Glutamatergic neuron (in vitro differentiated cells): Measurements from ENCODE around the gene ADAMTS9. TPM values are rescaled to one million over a fixed set of nuclear protein-coding genes. Genes with fewer than 3 reads are reported as not detected.

Experiments used
- DNase-seq: peaks from one replicate; pipeline ENCODE4 v3.0.0; 2022
- H3K27ac Mint-ChIP-seq: one replicate; pipeline ENCODE4 v1.8.0; 2020; ENCODE audit warnings: mild to moderate bottlenecking, mixed read lengths, inconsistent platforms; ENCODE audit not compliant: unreplicated experiment
- H3K27me3 Mint-ChIP-seq: one replicate; pipeline ENCODE4 v1.8.0; 2020; ENCODE audit warnings: mild to moderate bottlenecking, moderate library complexity, mixed read lengths, inconsistent platforms; ENCODE audit not compliant: unreplicated experiment
- H3K36me3 Mint-ChIP-seq: one replicate; pipeline ENCODE4 v1.8.0; 2020; ENCODE audit warnings: mild to moderate bottlenecking, mixed read lengths, inconsistent platforms; ENCODE audit not compliant: unreplicated experiment
- H3K4me1 Mint-ChIP-seq: one replicate; pipeline ENCODE4 v1.8.0; 2020; ENCODE audit warnings: mild to moderate bottlenecking, low read depth, mixed read lengths, inconsistent platforms; ENCODE audit not compliant: unreplicated experiment
- H3K4me3 Mint-ChIP-seq: one replicate; pipeline ENCODE4 v1.8.0; 2020; ENCODE audit warnings: mild to moderate bottlenecking, mixed read lengths, inconsistent platforms; ENCODE audit not compliant: unreplicated experiment
- H3K9me3 Mint-ChIP-seq: one replicate; pipeline ENCODE4 v1.8.0; 2020; ENCODE audit warnings: mild to moderate bottlenecking, moderate library complexity, mixed read lengths, inconsistent platforms; ENCODE audit not compliant: unreplicated experiment
- total RNA-seq: library from RNA; stranded (reverse); fragmentation: NEBNext Ultra II Directional; extraction: Animal tissue kit (Norgen Biotek cat#: 25700); gene quantifications from one replicate; pipeline ENCODE4 v1.2.1, GENCODE V29; 2021; ENCODE audit not compliant: unreplicated experiment
- TF ChIP-seq, protein P1 (sequence below): fragments of 200-600 bp; sonication (generic); IDR thresholded peaks from one replicate; pipeline ENCODE4 v1.5.0; 2021; ENCODE audit not compliant: partially characterized antibody, unreplicated experiment

Gene ADAMTS9
- total RNA-seq, 1 donor from 2014 or later: 2.3 TPM

DNA sequence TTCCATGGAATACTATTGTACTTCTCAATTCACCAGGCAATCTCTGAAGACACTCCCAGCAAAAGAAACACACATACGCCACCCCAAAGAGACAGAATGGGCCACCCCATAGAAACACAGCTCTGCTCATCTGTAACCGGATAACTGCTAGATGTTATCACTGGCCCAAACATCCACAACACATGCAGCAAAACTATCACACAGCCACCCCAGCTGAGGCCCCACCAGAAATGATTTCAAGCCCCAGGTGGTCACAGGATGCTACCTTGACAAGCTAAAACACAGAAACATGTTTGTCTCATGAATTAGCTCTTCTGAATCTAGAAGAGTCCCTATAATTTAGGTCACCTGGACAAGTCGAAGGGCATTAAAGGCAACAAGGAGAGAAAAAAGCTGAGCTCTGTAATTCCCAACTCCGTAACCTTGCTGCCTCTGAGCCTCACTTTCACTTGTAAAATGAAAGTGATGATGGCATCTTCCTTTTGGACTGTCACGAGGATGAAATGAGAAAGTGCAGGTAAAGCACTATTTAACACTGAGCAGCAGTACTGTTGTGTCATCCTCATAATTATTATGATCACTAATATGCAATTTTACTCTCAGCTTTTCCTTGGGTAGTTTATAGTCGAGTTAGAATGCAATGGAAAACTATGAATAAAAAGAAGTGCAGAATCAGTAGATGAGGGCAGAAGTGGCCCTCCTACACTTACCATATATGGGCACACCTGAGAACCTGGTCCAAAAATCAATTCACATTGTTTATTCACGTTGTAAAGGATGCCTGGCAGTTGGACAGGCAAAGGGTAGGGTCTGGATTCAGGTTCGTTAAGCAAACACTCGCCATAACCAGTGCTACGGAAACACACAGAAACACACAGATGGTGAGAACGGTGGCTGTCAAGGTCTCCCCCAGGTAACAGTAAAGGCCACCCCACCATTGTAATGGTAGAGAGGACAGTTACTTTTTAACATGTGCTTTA lies 38.6 kb downstream of the ADAMTS9 start:
- Mint-ChIP-seq H3K9me3 (no peaks in the 10 kb centered on the region), H3K27me3 (no peaks in the 10 kb centered on the region), H3K27ac (no peak overlapping the region), H3K36me3 (no peaks in the 10 kb centered on the region), H3K4me3 (no peak overlapping the region), H3K4me1 (peaks cover 8% of the 10 kb centered on the region)
- TF ChIP-seq, protein P1, sequence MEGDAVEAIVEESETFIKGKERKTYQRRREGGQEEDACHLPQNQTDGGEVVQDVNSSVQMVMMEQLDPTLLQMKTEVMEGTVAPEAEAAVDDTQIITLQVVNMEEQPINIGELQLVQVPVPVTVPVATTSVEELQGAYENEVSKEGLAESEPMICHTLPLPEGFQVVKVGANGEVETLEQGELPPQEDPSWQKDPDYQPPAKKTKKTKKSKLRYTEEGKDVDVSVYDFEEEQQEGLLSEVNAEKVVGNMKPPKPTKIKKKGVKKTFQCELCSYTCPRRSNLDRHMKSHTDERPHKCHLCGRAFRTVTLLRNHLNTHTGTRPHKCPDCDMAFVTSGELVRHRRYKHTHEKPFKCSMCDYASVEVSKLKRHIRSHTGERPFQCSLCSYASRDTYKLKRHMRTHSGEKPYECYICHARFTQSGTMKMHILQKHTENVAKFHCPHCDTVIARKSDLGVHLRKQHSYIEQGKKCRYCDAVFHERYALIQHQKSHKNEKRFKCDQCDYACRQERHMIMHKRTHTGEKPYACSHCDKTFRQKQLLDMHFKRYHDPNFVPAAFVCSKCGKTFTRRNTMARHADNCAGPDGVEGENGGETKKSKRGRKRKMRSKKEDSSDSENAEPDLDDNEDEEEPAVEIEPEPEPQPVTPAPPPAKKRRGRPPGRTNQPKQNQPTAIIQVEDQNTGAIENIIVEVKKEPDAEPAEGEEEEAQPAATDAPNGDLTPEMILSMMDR: no peak
- no peak for DNase-seq

DNA sequence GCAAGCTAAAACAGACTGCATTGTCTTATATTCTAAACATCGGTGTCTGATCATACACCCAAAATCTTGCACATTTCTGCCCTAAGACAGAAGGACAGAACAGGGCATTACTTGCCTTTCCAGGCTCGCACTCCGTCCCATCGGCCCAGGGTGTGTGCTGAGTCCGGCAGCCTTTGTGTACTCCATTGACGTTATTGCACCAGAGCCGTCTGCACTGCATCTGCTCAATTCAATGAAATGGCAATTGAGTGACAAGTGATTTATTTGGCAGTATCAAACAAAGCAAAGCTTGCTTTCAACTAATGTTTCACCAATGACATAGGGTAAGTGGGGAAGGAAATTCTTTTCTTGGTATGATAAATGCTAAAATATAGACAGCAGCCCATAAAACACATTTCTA lies 40.0 kb downstream of the ADAMTS9 start:
- no peaks in the 10 kb centered on the region for H3K27me3 Mint-ChIP-seq
- TF ChIP-seq, protein P1: no peak
- no peak overlapping the region for H3K27ac Mint-ChIP-seq
- no peak overlapping the region for H3K4me3 Mint-ChIP-seq
- no peaks in the 10 kb centered on the region for H3K36me3 Mint-ChIP-seq
- no peaks in the 10 kb centered on the region for H3K9me3 Mint-ChIP-seq
- H3K4me1 Mint-ChIP-seq: peaks cover 8% of the 10 kb centered on the region
- no peak for DNase-seq

DNA sequence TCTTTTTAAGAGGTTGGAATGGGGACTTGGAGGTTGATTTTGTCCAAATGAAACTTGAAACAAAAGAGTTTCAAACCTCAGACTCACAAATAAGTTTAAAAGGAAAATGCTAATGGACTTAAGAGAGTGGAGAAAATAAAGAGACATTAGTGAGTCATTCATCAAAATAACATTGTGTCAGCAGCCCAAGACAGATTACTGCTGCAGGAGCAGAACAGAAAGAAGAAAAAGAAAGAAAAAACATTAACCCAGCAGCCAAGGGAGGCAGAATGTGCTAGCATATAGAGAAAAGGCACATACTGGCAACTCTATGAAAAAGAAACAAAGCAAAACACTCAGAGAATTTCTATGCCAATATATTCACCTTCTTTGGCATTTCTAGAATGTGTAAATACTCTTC lies 42.6 kb downstream of the ADAMTS9 start:
- TF ChIP-seq, protein P1: no peak
- no peak for DNase-seq
- Mint-ChIP-seq H3K27me3 (peaks cover 1% of the 10 kb centered on the region), H3K4me1 (peaks cover 22% of the 10 kb centered on the region), H3K27ac (no peak overlapping the region), H3K36me3 (no peaks in the 10 kb centered on the region), H3K9me3 (no peaks in the 10 kb centered on the region), H3K4me3 (no peak overlapping the region)

DNA sequence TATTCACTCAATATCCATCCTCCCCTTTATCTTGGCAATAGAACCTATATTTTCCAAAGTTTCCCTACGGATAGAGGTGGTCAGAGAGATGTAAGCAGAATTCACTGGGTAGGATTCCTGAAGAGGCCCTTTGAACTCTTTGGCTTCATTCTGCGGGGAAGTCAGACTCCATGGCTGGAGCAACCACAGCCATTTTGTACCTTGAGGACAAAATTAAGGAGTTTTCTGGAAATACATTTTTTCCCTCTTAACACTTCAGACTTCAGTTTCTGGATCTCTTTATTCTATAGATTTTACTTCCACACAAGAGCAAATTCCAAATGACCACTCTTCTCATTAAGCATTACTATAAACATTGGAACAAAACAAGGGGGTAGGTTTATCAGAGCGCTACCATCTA lies 43.3 kb downstream of the ADAMTS9 start:
- no peak for DNase-seq
- peaks cover 22% of the 10 kb centered on the region for H3K4me1 Mint-ChIP-seq
- H3K27me3 Mint-ChIP-seq: peaks cover 1% of the 10 kb centered on the region
- TF ChIP-seq, protein P1: no peak
- H3K9me3 Mint-ChIP-seq: no peaks in the 10 kb centered on the region
- no peaks in the 10 kb centered on the region for H3K36me3 Mint-ChIP-seq
- H3K4me3 Mint-ChIP-seq: no peak overlapping the region
- H3K27ac Mint-ChIP-seq: no peak overlapping the region
